ENCODE results near the gene USP10.

DNA sequence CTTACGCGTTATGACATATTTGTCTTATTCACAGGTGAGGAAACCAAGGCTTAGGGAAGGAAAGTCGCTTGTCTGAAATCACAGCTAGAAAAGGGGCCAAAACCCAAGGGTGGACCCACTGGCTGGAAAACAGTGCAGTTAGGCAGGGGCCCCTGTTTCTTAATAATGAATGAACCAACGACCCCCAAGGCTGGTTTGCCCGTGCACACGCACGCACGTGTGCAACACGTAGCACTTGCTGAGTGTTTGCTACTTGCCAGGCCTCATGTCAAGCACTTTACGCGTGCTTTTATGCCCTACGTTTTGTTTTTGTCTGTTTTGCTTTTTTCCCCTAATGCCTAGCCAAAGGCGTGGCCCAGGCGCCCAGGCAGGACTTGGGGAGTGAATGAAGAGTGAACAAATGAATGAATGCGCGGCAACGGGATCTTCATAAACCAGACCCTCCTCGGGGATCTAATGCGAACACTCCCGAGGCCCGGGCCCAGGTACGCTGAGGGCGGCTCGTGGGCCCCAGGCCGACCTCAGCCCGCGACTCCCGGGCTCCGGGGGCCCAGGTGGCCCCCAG, 571 bp upstream of the USP10 start:
- TF ChIP-seq EGR1 (IDR thresholded peaks at IDR 0.05) (no peak), TAF1 (IDR thresholded peaks at IDR 0.05; ENCODE audit: low read depth) (no peak), NFIC (IDR thresholded peaks at IDR 0.05) (no peak), CEBPB (IDR thresholded peaks at IDR 0.05) (no peak), CREB1 (IDR thresholded peaks at IDR 0.05; ENCODE audit: low read depth) (no peak), EP300 (IDR thresholded peaks at IDR 0.05; ENCODE audit: borderline replicate concordance) (no peak), RAD21 (IDR thresholded peaks at IDR 0.05; ENCODE audit: low read depth) (no peak), ZBTB7A (IDR thresholded peaks at IDR 0.05; ENCODE audit: low read depth) (no peak), FOXM1 (IDR thresholded peaks at IDR 0.05; ENCODE audit: borderline replicate concordance, low read depth) (no peak)
- TF ChIP-seq, protein P1, sequence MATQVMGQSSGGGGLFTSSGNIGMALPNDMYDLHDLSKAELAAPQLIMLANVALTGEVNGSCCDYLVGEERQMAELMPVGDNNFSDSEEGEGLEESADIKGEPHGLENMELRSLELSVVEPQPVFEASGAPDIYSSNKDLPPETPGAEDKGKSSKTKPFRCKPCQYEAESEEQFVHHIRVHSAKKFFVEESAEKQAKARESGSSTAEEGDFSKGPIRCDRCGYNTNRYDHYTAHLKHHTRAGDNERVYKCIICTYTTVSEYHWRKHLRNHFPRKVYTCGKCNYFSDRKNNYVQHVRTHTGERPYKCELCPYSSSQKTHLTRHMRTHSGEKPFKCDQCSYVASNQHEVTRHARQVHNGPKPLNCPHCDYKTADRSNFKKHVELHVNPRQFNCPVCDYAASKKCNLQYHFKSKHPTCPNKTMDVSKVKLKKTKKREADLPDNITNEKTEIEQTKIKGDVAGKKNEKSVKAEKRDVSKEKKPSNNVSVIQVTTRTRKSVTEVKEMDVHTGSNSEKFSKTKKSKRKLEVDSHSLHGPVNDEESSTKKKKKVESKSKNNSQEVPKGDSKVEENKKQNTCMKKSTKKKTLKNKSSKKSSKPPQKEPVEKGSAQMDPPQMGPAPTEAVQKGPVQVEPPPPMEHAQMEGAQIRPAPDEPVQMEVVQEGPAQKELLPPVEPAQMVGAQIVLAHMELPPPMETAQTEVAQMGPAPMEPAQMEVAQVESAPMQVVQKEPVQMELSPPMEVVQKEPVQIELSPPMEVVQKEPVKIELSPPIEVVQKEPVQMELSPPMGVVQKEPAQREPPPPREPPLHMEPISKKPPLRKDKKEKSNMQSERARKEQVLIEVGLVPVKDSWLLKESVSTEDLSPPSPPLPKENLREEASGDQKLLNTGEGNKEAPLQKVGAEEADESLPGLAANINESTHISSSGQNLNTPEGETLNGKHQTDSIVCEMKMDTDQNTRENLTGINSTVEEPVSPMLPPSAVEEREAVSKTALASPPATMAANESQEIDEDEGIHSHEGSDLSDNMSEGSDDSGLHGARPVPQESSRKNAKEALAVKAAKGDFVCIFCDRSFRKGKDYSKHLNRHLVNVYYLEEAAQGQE (IDR thresholded peaks at IDR 0.05; ENCODE audit: low read depth) = no peak
- TF ChIP-seq, protein P2, sequence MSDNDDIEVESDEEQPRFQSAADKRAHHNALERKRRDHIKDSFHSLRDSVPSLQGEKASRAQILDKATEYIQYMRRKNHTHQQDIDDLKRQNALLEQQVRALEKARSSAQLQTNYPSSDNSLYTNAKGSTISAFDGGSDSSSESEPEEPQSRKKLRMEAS (IDR thresholded peaks at IDR 0.05) = no peak; the same call in 1 of the 2 replicates
